IMR-90 (cell line): ENCODE measurements around the gene C16orf89. TPM values are rescaled to one million over a fixed set of nuclear protein-coding genes. Genes with fewer than 3 reads are reported as not detected.
"Not testable (repeated sequence)": the region's sequence is repeated elsewhere in the genome, so short reads cannot be mapped to it uniquely, and the experiment has no call there.

ENCODE experiments used
- ATAC-seq: fragments of 200-7000 bp; cut with Tn5 transposase; 2 replicates; pipeline ENCODE4 v1.9.1; 2020; ENCODE audit warnings: low read depth, mild to moderate bottlenecking, moderate library complexity
- BruUV-seq: library from RNA; stranded (reverse); fragments of 400-500 nt; replicated peaks from 2 replicates; lab custom pipeline; 2021; lab: Mats Ljungman, UMichigan
- CTCF ChIA-PET: fragments of 300-600 bp; formaldehyde crosslinking; extraction: SDS; loops from one replicate; lab custom pipeline; 2021; ENCODE audit warnings: antibody characterized with exemption; lab: Yijun Ruan, JAX
- POLR2A ChIA-PET: fragments of 300-600 bp; sonication (Branson Sonifier 250); formaldehyde crosslinking; loops from one replicate; lab custom pipeline; 2022; ENCODE audit warnings: antibody characterized with exemption; ENCODE audit not compliant: unreplicated experiment; lab: Charles Lee
- DNase-seq: peaks from one replicate; pipeline ENCODE4 v3.0.0; 2013
- H2AFZ ChIP-seq: replicated peaks from 2 replicates; pipeline ENCODE3; 2013; ENCODE audit warnings: low read length, mild to moderate bottlenecking; ENCODE audit not compliant: poor library complexity
- H2AK5ac ChIP-seq: 2 replicates; pipeline ENCODE4 v1.6.1; 2013; ENCODE audit warnings: low read depth, low read length, inconsistent platforms
- H2AK9ac ChIP-seq: replicated peaks from 2 replicates; pipeline ENCODE3; 2013; ENCODE audit warnings: mild to moderate bottlenecking, low read depth, low read length, moderate library complexity; ENCODE audit not compliant: poor library complexity
- H2BK120ac ChIP-seq: 2 replicates; pipeline ENCODE4 v1.6.1; 2013; ENCODE audit warnings: low read depth, low read length, inconsistent platforms
- H2BK15ac ChIP-seq: 3 replicates; pipeline ENCODE4 v1.6.1; 2013; ENCODE audit warnings: low read depth, low read length, inconsistent platforms
- H2BK20ac ChIP-seq: 2 replicates; pipeline ENCODE4 v1.6.1; 2013; ENCODE audit warnings: low read depth, mild to moderate bottlenecking, inconsistent platforms, low read length, moderate library complexity
- H2BK5ac ChIP-seq: 2 replicates; pipeline ENCODE4 v1.6.1; 2013; ENCODE audit warnings: mild to moderate bottlenecking, low read depth, low read length, inconsistent platforms; ENCODE audit not compliant: poor library complexity, severe bottlenecking
- H3K14ac ChIP-seq: replicated peaks from 2 replicates; pipeline ENCODE4 v1.6.1; 2013; ENCODE audit warnings: low read depth, low read length, inconsistent platforms
- H3K18ac ChIP-seq: 2 replicates; pipeline ENCODE4 v1.6.1; 2013; ENCODE audit warnings: low read depth, low read length, control low read depth
- H3K23ac ChIP-seq: 2 replicates; pipeline ENCODE4 v1.6.1; 2013; ENCODE audit warnings: low read depth, low read length, inconsistent platforms
- H3K27ac ChIP-seq: 2 replicates; pipeline ENCODE4 v1.5.1; 2013; ENCODE audit warnings: mild to moderate bottlenecking, control low read depth, low read length; ENCODE audit not compliant: insufficient read depth
- H3K27me3 ChIP-seq: 2 replicates; pipeline ENCODE4 v1.6.1; 2013; ENCODE audit warnings: low read length; ENCODE audit not compliant: control insufficient read depth, insufficient read depth
- H3K36me3 ChIP-seq: 2 replicates; pipeline ENCODE4 v1.6.1; 2013; ENCODE audit warnings: low read length, mixed read lengths; ENCODE audit not compliant: control insufficient read depth, insufficient read depth
- H3K4ac ChIP-seq: 2 replicates; pipeline ENCODE4 v1.6.1; 2013; ENCODE audit warnings: low read depth, low read length, inconsistent platforms
- H3K4me1 ChIP-seq: 2 replicates; pipeline ENCODE4 v1.6.1; 2013; ENCODE audit warnings: low read length, mixed read lengths; ENCODE audit not compliant: control insufficient read depth, insufficient read depth
- H3K4me2 ChIP-seq: 2 replicates; pipeline ENCODE4 v1.6.1; 2013; ENCODE audit warnings: low read depth, mild to moderate bottlenecking, control low read depth, low read length, moderate library complexity
- H3K4me3 ChIP-seq: 2 replicates; pipeline ENCODE4 v1.5.1; 2013; ENCODE audit warnings: low read depth, mild to moderate bottlenecking, control low read depth, low read length, moderate library complexity; ENCODE audit not compliant: insufficient read depth
- H3K56ac ChIP-seq: 2 replicates; pipeline ENCODE4 v1.6.1; 2013; ENCODE audit warnings: low read length, inconsistent platforms; ENCODE audit not compliant: insufficient read depth; ENCODE audit errors: extremely low read depth
- H3K79me1 ChIP-seq, 2 experiments: 2 replicates each; pipeline ENCODE4 v1.6.1; 2013; ENCODE audit warnings: low read length in 2 of 2, inconsistent platforms in 1 of 2, low read depth in 1 of 2
- H3K9ac ChIP-seq: 2 replicates; pipeline ENCODE4 v1.6.1; 2013; ENCODE audit warnings: low read depth, low read length, control low read depth
- H3K9me1 ChIP-seq: 2 replicates; pipeline ENCODE4 v1.6.1; 2013; ENCODE audit warnings: low read length, inconsistent platforms; ENCODE audit not compliant: insufficient read depth
- H3K9me3 ChIP-seq: 2 replicates; pipeline ENCODE4 v1.6.1; 2013; ENCODE audit warnings: low read length; ENCODE audit not compliant: control insufficient read depth, insufficient read depth
- H4K20me1 ChIP-seq: 2 replicates; pipeline ENCODE4 v1.6.1; 2013; ENCODE audit warnings: low read length, inconsistent platforms; ENCODE audit not compliant: insufficient read depth
- H4K5ac ChIP-seq: 2 replicates; pipeline ENCODE4 v1.6.1; 2013; ENCODE audit warnings: mild to moderate bottlenecking, low read depth, low read length, control low read depth
- H4K8ac ChIP-seq, 2 experiments: 2 replicates each; pipeline ENCODE4 v1.6.1; 2013; ENCODE audit warnings: low read depth in 2 of 2, low read length in 2 of 2, control low read depth in 1 of 2, inconsistent platforms in 1 of 2
- H4K91ac ChIP-seq: 2 replicates; pipeline ENCODE4 v1.6.1; 2013; ENCODE audit warnings: low read depth, low read length, inconsistent platforms; ENCODE audit not compliant: insufficient read depth
- WGBS, 2 experiments: methylation state at CpG; one replicate each; pipeline versions ENCODE4 v1.1.5 to v1.1.7; 2013; ENCODE audit warnings: missing lambda C conversion rate in 2 of 2; ENCODE audit not compliant: insufficient read length in 1 of 2; ENCODE audit errors: extremely low coverage in 2 of 2; 5-methylcytosine and 5-hydroxymethylcytosine counted together
- dilution Hi-C: fragments of 300-500 bp; cut with HindIII; formaldehyde crosslinking; loops from one replicate; pipeline ENCODE4 v1.14.3; 2018; ENCODE audit warnings: low sequenced_read_pairs; ENCODE audit not compliant: unreplicated experiment
- in situ Hi-C: fragments of 300-500 bp; cut with MboI; formaldehyde crosslinking; loops from 3 replicates; pipeline ENCODE4 v1.14.3; 2019; ENCODE audit warnings: low sequenced_read_pairs, inconsistent platforms, mixed read lengths
- intact Hi-C: fragments of 100-400 bp; cut with micrococcal nuclease; formaldehyde crosslinking; loops from 2 replicates; pipeline ENCODE4 v1.10.0; 2022
- polyA plus RNA-seq, 3 experiments: library from polyadenylated mRNA; depleted of rRNA; stranded (reverse); fragments of >200 nt; gene quantifications; 2 replicates each; pipeline ENCODE4 v1.2.3, GENCODE V29; 2012; ENCODE audit warnings: low replicate concordance in 1 of 3
- total RNA-seq: library from RNA; depleted of rRNA; stranded (reverse); fragments of >200 nt; gene quantifications from 2 replicates; pipeline ENCODE4 v1.2.3, GENCODE V29; 2012

The C16orf89 gene
- total and polyA plus RNA-seq, 2 of the 4 experiments (the other 2 are of a cell fraction), result 0.17 to 0.18 TPM

GRCh38 chr16:5044581-5044980 lies 21.2 kb downstream of the C16orf89 start:
- H3K36me3 ChIP-seq, H3K56ac ChIP-seq, H2AK9ac ChIP-seq, H3K27ac ChIP-seq, H4K8ac ChIP-seq, POLR2A ChIA-PET, dilution Hi-C loops, H3K23ac ChIP-seq, DNase-seq, H3K4me3 ChIP-seq, H3K9me1 ChIP-seq, H2BK120ac ChIP-seq, H2AFZ ChIP-seq, intact Hi-C loops, H3K27me3 ChIP-seq, H2AK5ac ChIP-seq, H2BK5ac ChIP-seq, H4K5ac ChIP-seq, H2BK20ac ChIP-seq, BruUV-seq, H3K4me1 ChIP-seq, H3K9me3 ChIP-seq, CTCF ChIA-PET, H3K14ac ChIP-seq, H4K20me1 ChIP-seq, H3K4me2 ChIP-seq, H2BK15ac ChIP-seq, H4K91ac ChIP-seq, H3K9ac ChIP-seq, in situ Hi-C loops, H3K4ac ChIP-seq, ATAC-seq, H3K79me1 ChIP-seq, H3K18ac ChIP-seq: not testable (repeated sequence)
- 20% methylated on average over 1 of the region's 11 CpGs; no CpG with 5 or more reads in 1 of the 2 experiments for WGBS, 2 experiments
